Measurements from ENCODE around the gene HES7. TPM values are rescaled to one million over a fixed set of nuclear protein-coding genes. Genes with fewer than 3 reads are reported as not detected.

The HES7 gene
- polyA plus RNA-seq, 1 donor from 2014 or later = 15.3 TPM

GRCh38 chr17:8133941-8134340 is 10.0 kb upstream of the HES7 start:
- Histone ChIP-seq H3K9me3 (ENCODE audit: low read length) (no peaks in the 10 kb centered on the region), H3K9me2 (ENCODE audit: insufficient read depth, low read length) (no peaks in the 10 kb centered on the region), H3K79me2 (replicated peaks; ENCODE audit: insufficient read depth, low read length) (no peaks in the 10 kb centered on the region), H3K27ac (ENCODE audit: low read length) (no peak overlapping the region), H3K9ac (ENCODE audit: low read length) (no peak overlapping the region), H3K27me3 (ENCODE audit: insufficient read depth, low read depth, low read length) (peaks cover 4% of the 10 kb centered on the region), H3K4me2 (ENCODE audit: low read length) (no peak overlapping the region), H3K36me3 (ENCODE audit: insufficient read depth, low read length) (no peaks in the 10 kb centered on the region), H2AFZ (ENCODE audit: low read depth, low read length) (no peak overlapping the region), H4K20me1 (ENCODE audit: insufficient read depth) (no peaks in the 10 kb centered on the region), H3F3A (ENCODE audit: insufficient read depth, low read length, poor library complexity, severe bottlenecking) (peaks cover 8% of the 10 kb centered on the region), H3K4me3 (ENCODE audit: low read length) (no peak overlapping the region)
- TF ChIP-seq MXI1 (conservative IDR thresholded peaks at IDR 0.05; ENCODE audit: poor library complexity, severe bottlenecking) (no peak), TAF1 (IDR thresholded peaks at IDR 0.05; ENCODE audit: low read depth) (no peak), POLR2AphosphoS5 (IDR thresholded peaks at IDR 0.05) (no peak), CTCF (IDR thresholded peaks at IDR 0.05; ENCODE audit: poor library complexity, severe bottlenecking) (no peak), RAD21 (conservative IDR thresholded peaks at IDR 0.05) (no peak), EZH2 (IDR thresholded peaks at IDR 0.05; ENCODE audit: borderline replicate concordance, insufficient read depth, low read length, poor library complexity, severe bottlenecking) (no peak), SMC3 (conservative IDR thresholded peaks at IDR 0.05; ENCODE audit: poor library complexity) (no peak), EP300 (conservative IDR thresholded peaks at IDR 0.05; ENCODE audit: poor library complexity, severe bottlenecking) (no peak), REST (IDR thresholded peaks at IDR 0.05; ENCODE audit: borderline replicate concordance) (no peak)

- Histone ChIP-seq H4K20me1 (ENCODE audit: insufficient read depth) (no peaks in the 10 kb centered on the region), H3K27me3 (ENCODE audit: insufficient read depth, low read depth, low read length) (peaks cover 4% of the 10 kb centered on the region), H3K27ac (ENCODE audit: low read length) (no peak overlapping the region), H3K4me2 (ENCODE audit: low read length) (no peak overlapping the region), H2AFZ (ENCODE audit: low read depth, low read length) (no peak overlapping the region), H3F3A (ENCODE audit: insufficient read depth, low read length, poor library complexity, severe bottlenecking) (peaks cover 8% of the 10 kb centered on the region), H3K4me3 (ENCODE audit: low read length) (no peak overlapping the region), H3K9me3 (ENCODE audit: low read length) (no peaks in the 10 kb centered on the region), H3K36me3 (ENCODE audit: insufficient read depth, low read length) (no peaks in the 10 kb centered on the region), H3K79me2 (replicated peaks; ENCODE audit: insufficient read depth, low read length) (no peaks in the 10 kb centered on the region), H3K9me2 (ENCODE audit: insufficient read depth, low read length) (no peaks in the 10 kb centered on the region), H3K9ac (ENCODE audit: low read length) (no peak overlapping the region)
- TF ChIP-seq RAD21 (conservative IDR thresholded peaks at IDR 0.05) (no peak), TAF1 (IDR thresholded peaks at IDR 0.05; ENCODE audit: low read depth) (no peak)
Measured at GRCh38 chr17:8133399-8133798, 9.5 kb upstream of the HES7 start.

Measured in neural cell (in vitro differentiated cells).